ENCODE measurements around the gene RYR3. TPM values are rescaled to one million over a fixed set of nuclear protein-coding genes. Genes with fewer than 3 reads are reported as not detected.

Gene RYR3
- total and polyA plus RNA-seq, 4 donors = 13.0 to 33.6 (median 20.0) TPM

DNA sequence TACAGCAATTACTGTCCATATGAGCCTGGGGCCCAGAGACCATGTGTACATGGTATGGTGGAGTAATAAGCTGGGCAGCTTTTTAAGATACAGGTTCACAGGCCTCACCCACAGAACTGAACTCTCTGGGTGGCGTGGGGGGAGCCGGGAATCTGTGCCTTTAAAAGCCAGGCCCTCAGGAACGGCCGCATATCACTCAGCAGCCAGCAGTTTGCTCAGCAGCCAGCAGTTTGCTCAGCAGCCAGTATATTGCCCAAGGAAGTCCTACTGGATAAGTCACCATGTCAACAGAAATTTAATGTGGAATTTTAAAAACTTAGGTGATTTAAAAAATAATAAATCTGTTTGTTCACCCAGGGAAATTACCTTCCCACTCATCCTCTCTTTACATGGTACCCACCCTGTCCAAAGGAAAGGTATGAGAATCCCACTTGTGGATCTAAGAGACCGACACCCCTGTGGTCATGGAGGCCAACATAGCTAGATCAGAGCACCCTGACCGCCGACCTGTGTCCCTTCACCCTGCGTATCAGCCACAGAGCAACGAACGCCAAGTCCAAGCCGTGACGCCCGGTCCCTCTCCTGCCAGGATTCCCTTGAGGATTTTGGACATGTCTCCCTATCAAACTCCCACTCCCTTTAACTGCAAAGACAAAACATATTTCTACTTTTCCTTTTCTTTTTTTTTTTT lies 561.8 kb downstream of the RYR3 start:
- 80% methylated on average over 13 of the region's 13 CpGs for WGBS (ENCODE audit: insufficient coverage)
- no peak overlapping the region for H3K27ac ChIP-seq (ENCODE audit: low read depth, low read length)
- peaks cover 11% of the 10 kb centered on the region for H3K4me1 ChIP-seq (ENCODE audit: control insufficient read depth, insufficient read depth, low read length)
- DNase-seq (ENCODE audit: low read depth in 4 of 6, low spot score in 6 of 6) = peak in 1 of 6 donors; percentile 7
- no peaks in the 10 kb centered on the region for H3K27me3 ChIP-seq (ENCODE audit: control insufficient read depth, insufficient read depth, low read length)
- no peaks in the 10 kb centered on the region for H3K36me3 ChIP-seq (ENCODE audit: control insufficient read depth, insufficient read depth, low read length)
- no peaks in the 10 kb centered on the region for H3K9me3 ChIP-seq (ENCODE audit: control insufficient read depth, insufficient read depth, low read length)
- H3K4me3 ChIP-seq (ENCODE audit: low read depth, low read length) = no peak overlapping the region

DNA sequence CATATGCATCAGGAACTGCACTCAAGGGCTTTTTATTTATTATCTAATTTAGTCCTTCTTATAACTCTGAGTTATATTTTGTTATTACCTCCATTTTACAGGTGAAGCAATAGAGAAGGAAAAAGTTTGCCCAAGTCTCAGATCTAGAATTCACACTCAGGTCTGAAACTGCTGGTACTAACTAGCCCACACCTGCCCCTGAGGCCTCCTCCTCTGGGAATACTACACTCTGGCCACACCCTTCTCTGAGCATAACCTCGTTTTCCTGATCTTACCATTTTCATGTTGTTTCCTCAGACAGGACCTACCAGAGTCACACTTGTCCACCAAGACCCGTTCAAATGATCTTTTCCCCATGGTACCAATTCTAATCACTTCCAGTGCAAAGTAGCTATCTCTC lies 563.4 kb downstream of the RYR3 start:
- 97% methylated on average over 2 of the region's 2 CpGs for WGBS (ENCODE audit: insufficient coverage)
- no peak for DNase-seq (ENCODE audit: low read depth in 4 of 6, low spot score in 6 of 6)
- no peak overlapping the region for H3K27ac ChIP-seq (ENCODE audit: low read depth, low read length)
- no peaks in the 10 kb centered on the region for H3K27me3 ChIP-seq (ENCODE audit: control insufficient read depth, insufficient read depth, low read length)
- H3K36me3 ChIP-seq (ENCODE audit: control insufficient read depth, insufficient read depth, low read length) = no peaks in the 10 kb centered on the region
- peaks cover 11% of the 10 kb centered on the region for H3K4me1 ChIP-seq (ENCODE audit: control insufficient read depth, insufficient read depth, low read length)
- no peaks in the 10 kb centered on the region for H3K9me3 ChIP-seq (ENCODE audit: control insufficient read depth, insufficient read depth, low read length)
- H3K4me3 ChIP-seq (ENCODE audit: low read depth, low read length) = no peak overlapping the region

DNA sequence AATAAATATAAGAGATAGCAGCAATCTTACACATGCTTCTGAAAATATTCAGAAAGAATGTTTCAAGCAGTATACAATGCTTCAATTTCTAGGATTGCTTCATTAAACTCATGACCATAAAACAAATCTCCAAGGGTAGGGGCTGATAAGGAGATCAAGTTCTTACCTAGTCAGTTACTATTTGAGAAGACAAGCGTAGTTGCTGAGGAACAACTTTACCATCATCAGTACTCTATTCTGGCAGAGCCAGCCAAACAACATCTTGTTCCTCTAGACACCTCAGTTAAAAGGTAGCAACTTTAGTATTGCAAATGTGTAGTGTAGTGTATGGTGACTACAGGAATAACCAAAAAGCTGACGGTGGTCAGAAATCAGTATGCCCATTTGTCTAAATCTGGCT lies 572.2 kb downstream of the RYR3 start:
- Histone ChIP-seq H3K36me3 (ENCODE audit: control insufficient read depth, insufficient read depth, low read length) (no peaks in the 10 kb centered on the region), H3K27me3 (ENCODE audit: control insufficient read depth, insufficient read depth, low read length) (no peaks in the 10 kb centered on the region), H3K4me1 (ENCODE audit: control insufficient read depth, insufficient read depth, low read length) (no peaks in the 10 kb centered on the region), H3K27ac (ENCODE audit: low read depth, low read length) (no peak overlapping the region), H3K9me3 (ENCODE audit: control insufficient read depth, insufficient read depth, low read length) (no peaks in the 10 kb centered on the region), H3K4me3 (ENCODE audit: low read depth, low read length) (no peak overlapping the region)
- WGBS (ENCODE audit: insufficient coverage) = no CpG with 5 or more reads among the region's 2 CpGs
- no peak for DNase-seq (ENCODE audit: low read depth in 4 of 6, low spot score in 6 of 6)

DNA sequence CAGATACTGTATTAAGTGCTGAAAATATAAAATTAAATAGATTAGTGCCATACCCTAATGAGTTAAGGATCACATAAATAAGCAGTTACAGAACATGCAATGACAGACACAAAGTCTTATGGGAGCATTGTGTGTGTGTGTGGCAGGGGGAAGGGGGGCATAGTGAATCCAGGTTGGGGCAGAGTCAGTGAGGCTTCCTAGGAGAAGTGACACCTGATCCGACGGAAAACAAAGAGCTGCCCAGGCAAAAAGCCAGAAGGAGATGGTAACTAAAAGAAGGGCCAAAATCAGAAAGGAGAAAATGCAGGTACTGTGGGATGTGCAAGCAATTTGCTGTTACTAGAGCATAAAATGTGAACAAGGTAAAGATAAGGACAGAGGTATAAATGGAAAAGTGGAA lies 577.4 kb downstream of the RYR3 start:
- Histone ChIP-seq H3K27me3 (ENCODE audit: control insufficient read depth, insufficient read depth, low read length) (no peaks in the 10 kb centered on the region), H3K27ac (ENCODE audit: low read depth, low read length) (no peak overlapping the region), H3K36me3 (ENCODE audit: control insufficient read depth, insufficient read depth, low read length) (no peaks in the 10 kb centered on the region), H3K4me1 (ENCODE audit: control insufficient read depth, insufficient read depth, low read length) (no peaks in the 10 kb centered on the region), H3K4me3 (ENCODE audit: low read depth, low read length) (no peak overlapping the region), H3K9me3 (ENCODE audit: control insufficient read depth, insufficient read depth, low read length) (no peaks in the 10 kb centered on the region)
- DNase-seq (ENCODE audit: low read depth in 4 of 6, low spot score in 6 of 6) = no peak
- 42% methylated on average over 2 of the region's 2 CpGs for WGBS (ENCODE audit: insufficient coverage)

DNA sequence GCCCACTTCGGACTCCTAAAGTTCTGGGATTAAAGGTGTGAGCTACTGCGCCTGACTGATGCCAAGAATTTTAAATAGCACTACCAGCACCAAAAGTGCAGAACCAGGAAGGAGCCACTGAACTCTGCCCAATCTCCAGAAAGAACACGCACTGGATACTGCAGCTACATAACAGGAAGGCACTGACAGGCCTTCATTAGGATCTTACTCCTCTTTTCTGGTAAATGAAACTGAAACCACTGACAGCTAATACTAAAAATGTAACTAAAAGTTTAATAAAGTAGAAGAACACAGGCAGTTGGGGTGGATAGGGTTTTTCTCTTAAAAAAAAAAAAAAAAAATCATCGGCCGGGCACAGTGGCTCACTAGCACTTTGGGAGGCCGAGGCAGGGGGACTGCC lies 583.4 kb downstream of the RYR3 start:
- DNase-seq (ENCODE audit: low read depth in 4 of 6, low spot score in 6 of 6) = no peak
- WGBS (ENCODE audit: insufficient coverage) = 89% methylated on average over 2 of the region's 6 CpGs
- Histone ChIP-seq H3K36me3 (ENCODE audit: control insufficient read depth, insufficient read depth, low read length) (no peaks in the 10 kb centered on the region), H3K4me1 (ENCODE audit: control insufficient read depth, insufficient read depth, low read length) (peaks cover 4% of the 10 kb centered on the region), H3K9me3 (ENCODE audit: control insufficient read depth, insufficient read depth, low read length) (no peaks in the 10 kb centered on the region), H3K4me3 (ENCODE audit: low read depth, low read length) (no peak overlapping the region), H3K27me3 (ENCODE audit: control insufficient read depth, insufficient read depth, low read length) (no peaks in the 10 kb centered on the region), H3K27ac (ENCODE audit: low read depth, low read length) (no peak overlapping the region)

DNA sequence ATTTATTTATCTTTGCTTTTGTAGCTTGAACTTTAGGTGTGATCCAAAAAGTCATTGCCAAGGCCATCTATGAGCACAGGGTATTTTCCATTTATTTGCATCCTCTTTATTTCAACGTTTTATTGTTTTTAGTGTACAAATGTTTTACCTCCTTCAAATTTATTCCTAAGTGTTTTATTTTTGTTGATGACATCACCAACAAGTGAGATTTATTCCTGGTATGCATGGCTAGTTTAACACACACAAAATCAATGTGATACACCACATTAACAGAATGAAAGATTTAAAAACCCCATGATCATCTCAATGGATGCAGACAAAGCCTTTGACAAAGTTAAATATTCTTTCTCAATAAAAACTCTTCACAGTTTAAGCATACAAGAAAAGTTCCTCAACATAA lies 591.3 kb downstream of the RYR3 start:
- Histone ChIP-seq H3K36me3 (ENCODE audit: control insufficient read depth, insufficient read depth, low read length) (no peaks in the 10 kb centered on the region), H3K27me3 (ENCODE audit: control insufficient read depth, insufficient read depth, low read length) (no peaks in the 10 kb centered on the region), H3K4me1 (ENCODE audit: control insufficient read depth, insufficient read depth, low read length) (no peaks in the 10 kb centered on the region), H3K4me3 (ENCODE audit: low read depth, low read length) (no peak overlapping the region), H3K27ac (ENCODE audit: low read depth, low read length) (no peak overlapping the region), H3K9me3 (ENCODE audit: control insufficient read depth, insufficient read depth, low read length) (no peaks in the 10 kb centered on the region)
- WGBS (ENCODE audit: insufficient coverage) = no CpG with 5 or more reads among the region's 1 CpG
- DNase-seq (ENCODE audit: low read depth in 4 of 6, low spot score in 6 of 6) = no peak

DNA sequence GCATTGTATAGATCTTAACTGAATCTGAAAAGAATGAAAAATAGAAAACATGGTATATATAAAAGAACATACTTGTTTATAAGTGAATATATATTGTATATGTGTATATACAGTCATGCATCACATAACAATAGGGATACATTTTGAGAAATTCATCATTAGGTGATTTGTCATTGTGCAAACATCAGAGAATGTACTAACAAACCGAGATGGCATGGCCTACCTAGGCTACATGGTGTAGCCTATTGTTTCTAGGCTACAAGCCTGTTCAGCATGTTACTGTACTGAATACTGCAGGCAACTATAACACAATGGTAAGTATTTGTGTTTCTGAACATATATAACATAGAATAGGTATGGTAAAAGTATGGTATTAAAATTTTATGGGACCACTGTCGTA lies 592.9 kb downstream of the RYR3 start:
- no peak for DNase-seq (ENCODE audit: low read depth in 4 of 6, low spot score in 6 of 6)
- no peak overlapping the region for H3K4me3 ChIP-seq (ENCODE audit: low read depth, low read length)
- no peaks in the 10 kb centered on the region for H3K9me3 ChIP-seq (ENCODE audit: control insufficient read depth, insufficient read depth, low read length)
- H3K36me3 ChIP-seq (ENCODE audit: control insufficient read depth, insufficient read depth, low read length) = no peaks in the 10 kb centered on the region
- no peaks in the 10 kb centered on the region for H3K27me3 ChIP-seq (ENCODE audit: control insufficient read depth, insufficient read depth, low read length)
- WGBS (ENCODE audit: insufficient coverage) = no CpG with 5 or more reads among the region's 2 CpGs
- H3K4me1 ChIP-seq (ENCODE audit: control insufficient read depth, insufficient read depth, low read length) = no peaks in the 10 kb centered on the region
- H3K27ac ChIP-seq (ENCODE audit: low read depth, low read length) = no peak overlapping the region

DNA sequence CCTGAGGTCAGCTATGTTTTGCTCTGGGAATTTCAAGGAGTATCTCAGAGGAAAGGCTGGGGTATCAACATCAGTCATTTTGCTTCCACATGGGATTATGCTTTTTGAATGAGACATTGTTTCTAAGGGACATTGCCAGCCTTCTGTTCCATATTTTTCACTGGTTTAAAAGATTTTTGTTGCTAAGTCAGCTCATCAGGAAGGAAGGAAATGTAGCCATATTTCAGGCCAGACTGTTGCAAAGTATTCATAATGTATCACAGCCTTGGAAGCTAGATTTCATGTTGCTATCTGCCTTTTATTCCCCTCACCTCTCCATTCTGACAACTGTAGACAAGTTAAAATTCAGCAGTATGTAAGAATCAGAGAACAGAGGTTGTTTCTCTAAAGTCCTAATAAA lies 596.6 kb downstream of the RYR3 start:
- H3K9me3 ChIP-seq (ENCODE audit: control insufficient read depth, insufficient read depth, low read length) = no peaks in the 10 kb centered on the region
- H3K4me3 ChIP-seq (ENCODE audit: low read depth, low read length) = no peak overlapping the region
- no peaks in the 10 kb centered on the region for H3K36me3 ChIP-seq (ENCODE audit: control insufficient read depth, insufficient read depth, low read length)
- no peaks in the 10 kb centered on the region for H3K4me1 ChIP-seq (ENCODE audit: control insufficient read depth, insufficient read depth, low read length)
- H3K27ac ChIP-seq (ENCODE audit: low read depth, low read length) = no peak overlapping the region
- peak in 1 of 6 donors; percentile 48 for DNase-seq (ENCODE audit: low read depth in 4 of 6, low spot score in 6 of 6)
- H3K27me3 ChIP-seq (ENCODE audit: control insufficient read depth, insufficient read depth, low read length) = no peaks in the 10 kb centered on the region

DNA sequence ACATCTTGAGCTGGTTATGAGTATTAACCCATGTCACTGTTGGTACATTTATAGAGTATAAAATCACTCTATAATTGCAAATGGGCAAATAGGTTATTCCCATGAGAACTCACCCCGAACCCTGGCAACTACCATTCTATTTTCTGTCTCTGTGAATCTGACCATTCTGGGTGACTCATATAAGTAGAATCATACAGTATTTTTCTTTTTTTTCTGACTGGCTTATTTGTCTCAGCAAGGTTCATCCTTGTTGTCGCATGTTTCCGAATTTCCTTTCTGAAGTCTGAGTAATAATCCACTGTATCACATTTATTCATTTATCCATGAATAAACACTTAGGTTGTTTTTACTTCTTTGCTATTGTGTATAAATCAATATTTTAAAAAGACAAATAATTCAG lies 597.6 kb downstream of the RYR3 start:
- DNase-seq (ENCODE audit: low read depth in 4 of 6, low spot score in 6 of 6) = no peak
- H3K27ac ChIP-seq (ENCODE audit: low read depth, low read length) = no peak overlapping the region
- WGBS (ENCODE audit: insufficient coverage) = no CpG with 5 or more reads among the region's 3 CpGs

DNA sequence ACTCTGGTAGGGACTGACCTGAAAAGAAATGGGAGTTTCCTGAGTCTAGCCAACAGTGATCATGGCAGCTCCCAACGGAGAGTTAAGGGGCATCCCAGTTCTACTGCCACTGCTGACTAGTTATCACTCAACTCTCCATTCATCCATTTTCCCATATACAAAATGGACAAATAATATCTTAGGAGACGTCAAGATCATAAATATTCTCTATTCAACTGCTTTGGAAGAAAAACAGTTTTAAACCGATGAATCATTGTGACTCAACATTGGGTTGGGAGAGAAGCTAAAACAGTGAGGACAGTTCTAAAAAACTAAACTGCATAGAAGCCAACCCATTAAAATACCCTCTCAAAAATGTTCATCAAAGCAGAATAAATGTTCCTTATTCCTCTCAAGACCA lies 600.0 kb downstream of the RYR3 start:
- Histone ChIP-seq H3K4me1 (ENCODE audit: control insufficient read depth, insufficient read depth, low read length) (no peaks in the 10 kb centered on the region), H3K27me3 (ENCODE audit: control insufficient read depth, insufficient read depth, low read length) (no peaks in the 10 kb centered on the region), H3K9me3 (ENCODE audit: control insufficient read depth, insufficient read depth, low read length) (no peaks in the 10 kb centered on the region), H3K36me3 (ENCODE audit: control insufficient read depth, insufficient read depth, low read length) (no peaks in the 10 kb centered on the region), H3K27ac (ENCODE audit: low read depth, low read length) (no peak overlapping the region), H3K4me3 (ENCODE audit: low read depth, low read length) (no peak overlapping the region)
- DNase-seq (ENCODE audit: low read depth in 4 of 6, low spot score in 6 of 6) = no peak
- WGBS (ENCODE audit: insufficient coverage) = no CpG with 5 or more reads among the region's 3 CpGs

More for the DNA sequence above, 597.6 kb downstream of the RYR3 start:
- no peaks in the 10 kb centered on the region for H3K36me3 ChIP-seq (ENCODE audit: control insufficient read depth, insufficient read depth, low read length)
- H3K4me3 ChIP-seq (ENCODE audit: low read depth, low read length) = no peak overlapping the region
- H3K4me1 ChIP-seq (ENCODE audit: control insufficient read depth, insufficient read depth, low read length) = no peaks in the 10 kb centered on the region
- H3K27me3 ChIP-seq (ENCODE audit: control insufficient read depth, insufficient read depth, low read length) = no peaks in the 10 kb centered on the region
- H3K9me3 ChIP-seq (ENCODE audit: control insufficient read depth, insufficient read depth, low read length) = no peaks in the 10 kb centered on the region
